B cell (primary cell): ENCODE results near the gene C22orf31. TPM values are rescaled to one million over a fixed set of nuclear protein-coding genes. Genes with fewer than 3 reads are reported as not detected.

ENCODE experiments used
- ATAC-seq: fragments of 200-7000 bp; cut with Tn5 transposase; one replicate; pipeline ENCODE4 v1.10.0; 2021; ENCODE audit warnings: low read depth, mild to moderate bottlenecking, moderate number of reproducible peaks, moderate library complexity
- CTCF ChIA-PET: fragments of 350-600 bp; sonication (Branson Sonifier 250); formaldehyde crosslinking; loops from one replicate; lab custom pipeline; 2021; ENCODE audit warnings: antibody characterized with exemption, inconsistent platforms; lab: Charles Lee
- POLR2A ChIA-PET: fragments of 350-600 bp; sonication (Branson Sonifier 250); formaldehyde crosslinking; loops from one replicate; lab custom pipeline; 2021; ENCODE audit warnings: antibody characterized with exemption; lab: Charles Lee
- DNase-seq: peaks from one replicate; pipeline ENCODE4 v3.0.0; 2013
- H2AFZ ChIP-seq: 2 replicates; pipeline ENCODE4 v1.6.1; 2012; ENCODE audit warnings: mild to moderate bottlenecking, low read depth, low read length; ENCODE audit not compliant: insufficient read depth, poor library complexity, severe bottlenecking
- H3K27ac ChIP-seq, 2 donors: 1 replicate in 1 of 2; 2 replicates in 1 of 2; pipeline ENCODE4 v1.5.1; 2012 to 2013; ENCODE audit warnings: low read length in 2 of 2, mild to moderate bottlenecking in 2 of 2, moderate library complexity in 1 of 2
- H3K27me3 ChIP-seq, 4 experiments: fragments of 200-600 bp in 1 of 4; sonication (generic) in 1 of 4; replicated peaks in 1 of 4; 1 replicate in 2 of 4; 2 replicates in 2 of 4; pipeline versions ENCODE4 v1.6.1 to v1.7.0; 2013 to 2016; ENCODE audit warnings: low read length in 3 of 4, mild to moderate bottlenecking in 2 of 4, mixed read lengths in 1 of 4, moderate library complexity in 1 of 4; ENCODE audit not compliant: insufficient read depth in 4 of 4, control insufficient read depth in 3 of 4; ENCODE audit errors: control extremely low read depth in 1 of 4
- H3K36me3 ChIP-seq, 2 experiments: replicated peaks in 1 of 2; 1 replicate in 1 of 2; 2 replicates in 1 of 2; pipeline versions ENCODE4 v1.6.1 to v1.7.1; 2013; ENCODE audit warnings: low read length in 1 of 2; ENCODE audit not compliant: insufficient read depth in 2 of 2, control insufficient read depth in 1 of 2; ENCODE audit errors: control extremely low read depth in 1 of 2, extremely low read depth in 1 of 2
- H3K4me1 ChIP-seq, 2 donors: fragments of 200-600 bp in 1 of 2; sonication (generic) in 1 of 2; 1 replicate in 1 of 2; 2 replicates in 1 of 2; pipeline versions ENCODE4 v1.5.1 to v1.6.1; 2013 to 2017; ENCODE audit warnings: low read length in 2 of 2; ENCODE audit not compliant: control insufficient read depth in 2 of 2, insufficient read depth in 2 of 2
- H3K4me2 ChIP-seq: replicated peaks from 2 replicates; pipeline ENCODE3; 2012; ENCODE audit warnings: mild to moderate bottlenecking, low read depth, low read length; ENCODE audit not compliant: poor library complexity, severe bottlenecking
- H3K4me3 ChIP-seq, 5 experiments: fragments of 200-600 bp in 1 of 5; sonication (generic) in 1 of 5; 1 replicate in 3 of 5; 2 replicates in 2 of 5; pipeline versions ENCODE4 v1.5.1 to v1.7.0; 2011 to 2016; ENCODE audit warnings: low read length in 4 of 5, mild to moderate bottlenecking in 4 of 5, low read depth in 2 of 5, control low read depth in 1 of 5, moderate library complexity in 1 of 5; ENCODE audit not compliant: insufficient read depth in 1 of 5; ENCODE audit errors: control extremely low read depth in 1 of 5, extremely low read depth in 1 of 5
- H3K79me2 ChIP-seq: fragments of 200-600 bp; sonication (generic); one replicate; pipeline ENCODE4 v1.6.0; 2016; ENCODE audit warnings: low read length; ENCODE audit not compliant: control insufficient read depth, insufficient read depth
- H3K9ac ChIP-seq: fragments of 200-600 bp; sonication (generic); 2 replicates; pipeline ENCODE4 v1.6.1; 2017; ENCODE audit warnings: mild to moderate bottlenecking, low read length, moderate library complexity
- H3K9me3 ChIP-seq, 3 donors: one replicate each; pipeline versions ENCODE4 v1.6.1 to v1.7.1; 2013; ENCODE audit warnings: low read length in 2 of 3; ENCODE audit not compliant: control insufficient read depth in 2 of 3, insufficient read depth in 1 of 3; ENCODE audit errors: control extremely low read depth in 1 of 3
- H4K20me1 ChIP-seq: 2 replicates; pipeline ENCODE4 v1.6.0; 2012; ENCODE audit warnings: mild to moderate bottlenecking, low read length; ENCODE audit not compliant: insufficient read depth, control insufficient read depth, poor library complexity, severe bottlenecking
- H3K27ac Mint-ChIP-seq: one replicate; pipeline ENCODE4 v1.8.0; 2021; ENCODE audit warnings: mixed read lengths
- H3K27me3 Mint-ChIP-seq: one replicate; pipeline ENCODE4 v1.8.0; 2021; ENCODE audit warnings: mixed read lengths
- H3K4me1 Mint-ChIP-seq: one replicate; pipeline ENCODE4 v1.8.0; 2021; ENCODE audit warnings: mixed read lengths
- H3K4me3 Mint-ChIP-seq: one replicate; pipeline ENCODE4 v1.8.0; 2021; ENCODE audit warnings: mixed read lengths
- H3K9me3 Mint-ChIP-seq: one replicate; pipeline ENCODE4 v1.8.0; 2022; ENCODE audit warnings: mixed read lengths; ENCODE audit not compliant: insufficient read depth
- EZH2 ChIP-seq: IDR thresholded peaks from 2 replicates; pipeline ENCODE4 v1.6.1; 2012; ENCODE audit warnings: borderline replicate concordance, low read depth, mild to moderate bottlenecking, moderate library complexity, low read length; ENCODE audit not compliant: insufficient read depth, poor library complexity, severe bottlenecking
- WGBS: methylation state at CpG from one replicate; pipeline ENCODE4 v1.1.5; 2013; ENCODE audit warnings: missing lambda C conversion rate; ENCODE audit not compliant: insufficient coverage; 5-methylcytosine and 5-hydroxymethylcytosine counted together
- intact Hi-C: fragments of 100-400 bp; cut with micrococcal nuclease; formaldehyde crosslinking; loops from one replicate; pipeline ENCODE4 v1.10.0; 2022
- polyA plus RNA-seq: library from polyadenylated mRNA; depleted of rRNA; stranded (reverse); fragments of >200 nt; gene quantifications from 2 replicates; pipeline ENCODE4 v1.2.3, GENCODE V29; 2012
- total RNA-seq, 2 donors: library from RNA; stranded (reverse); fragments of 120-200 nt in 1 of 2; gene quantifications; 1 replicate in 1 of 2; 2 replicates in 1 of 2; pipeline versions ENCODE4 v1.2.3 to v1.2.4, GENCODE V29; 2013 to 2022
- TF ChIP-seq, protein P1 (sequence below): fragments of 200-600 bp; IDR thresholded peaks from one replicate; pipeline ENCODE4 v1.8.0; 2022; ENCODE audit warnings: antibody characterized with exemption, mild to moderate bottlenecking

The C22orf31 gene
- total and polyA plus RNA-seq, 2 donors (not counting 1 experiment from before 2014, with no cell fraction given): not detected

DNA sequence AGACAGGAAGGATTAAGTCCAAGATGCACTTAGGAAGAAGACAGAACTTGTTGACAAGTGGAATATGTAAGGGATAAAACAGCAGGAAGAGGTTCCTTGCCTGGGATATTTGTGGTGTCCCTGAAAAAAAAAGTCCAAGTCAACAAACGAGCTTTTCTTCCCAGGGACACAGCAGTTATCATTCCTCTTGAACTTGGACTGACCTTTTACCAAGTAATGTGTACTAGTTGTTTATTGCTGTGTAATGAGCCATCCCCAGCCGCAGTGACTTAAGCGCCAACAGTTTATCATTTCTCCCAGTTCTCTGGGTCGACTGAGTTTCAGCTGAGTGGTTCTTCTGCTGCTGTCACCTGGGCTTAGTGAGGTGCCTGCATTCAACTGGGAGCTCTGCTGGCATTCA is 48.2 kb upstream of the C22orf31 start:
- H3K9me3 Mint-ChIP-seq: no peaks in the 10 kb centered on the region
- H3K27me3 ChIP-seq: peaks cover 0 to 4% (median 2%) of the 10 kb centered on the region in 4 experiments
- H3K36me3 ChIP-seq: no peaks in the 10 kb centered on the region
- H2AFZ ChIP-seq: no peak overlapping the region
- peaks cover 0 to 3% (median 0%) of the 10 kb centered on the region in 3 donors for H3K9me3 ChIP-seq
- H3K27me3 Mint-ChIP-seq: peaks cover 40% of the 10 kb centered on the region
- ChIA-PET CTCF (no interaction called here), POLR2A (no interaction called here)
- no peak overlapping the region for H3K4me3 ChIP-seq
- H3K4me2 ChIP-seq: no peak overlapping the region
- H3K4me1 ChIP-seq: no peaks in the 10 kb centered on the region
- no peak overlapping the region for H3K4me3 Mint-ChIP-seq
- WGBS: 80% methylated on average over 2 of the region's 4 CpGs
- intact Hi-C loops: loop anchor here (10.0 kb wide), 1 partner anchor 135 kb away; no protein-coding TSS in a partner anchor
- TF ChIP-seq, protein P1, sequence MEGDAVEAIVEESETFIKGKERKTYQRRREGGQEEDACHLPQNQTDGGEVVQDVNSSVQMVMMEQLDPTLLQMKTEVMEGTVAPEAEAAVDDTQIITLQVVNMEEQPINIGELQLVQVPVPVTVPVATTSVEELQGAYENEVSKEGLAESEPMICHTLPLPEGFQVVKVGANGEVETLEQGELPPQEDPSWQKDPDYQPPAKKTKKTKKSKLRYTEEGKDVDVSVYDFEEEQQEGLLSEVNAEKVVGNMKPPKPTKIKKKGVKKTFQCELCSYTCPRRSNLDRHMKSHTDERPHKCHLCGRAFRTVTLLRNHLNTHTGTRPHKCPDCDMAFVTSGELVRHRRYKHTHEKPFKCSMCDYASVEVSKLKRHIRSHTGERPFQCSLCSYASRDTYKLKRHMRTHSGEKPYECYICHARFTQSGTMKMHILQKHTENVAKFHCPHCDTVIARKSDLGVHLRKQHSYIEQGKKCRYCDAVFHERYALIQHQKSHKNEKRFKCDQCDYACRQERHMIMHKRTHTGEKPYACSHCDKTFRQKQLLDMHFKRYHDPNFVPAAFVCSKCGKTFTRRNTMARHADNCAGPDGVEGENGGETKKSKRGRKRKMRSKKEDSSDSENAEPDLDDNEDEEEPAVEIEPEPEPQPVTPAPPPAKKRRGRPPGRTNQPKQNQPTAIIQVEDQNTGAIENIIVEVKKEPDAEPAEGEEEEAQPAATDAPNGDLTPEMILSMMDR: no peak
- no peak for TF ChIP-seq EZH2
- no peaks in the 10 kb centered on the region for H3K79me2 ChIP-seq
- no peak overlapping the region for H3K9ac ChIP-seq
- H3K27ac ChIP-seq: no peak overlapping the region
- DNase-seq: no peak
- H3K27ac Mint-ChIP-seq: no peak overlapping the region
- ATAC-seq: no peak
- H4K20me1 ChIP-seq: no peaks in the 10 kb centered on the region
- no peaks in the 10 kb centered on the region for H3K4me1 Mint-ChIP-seq

DNA sequence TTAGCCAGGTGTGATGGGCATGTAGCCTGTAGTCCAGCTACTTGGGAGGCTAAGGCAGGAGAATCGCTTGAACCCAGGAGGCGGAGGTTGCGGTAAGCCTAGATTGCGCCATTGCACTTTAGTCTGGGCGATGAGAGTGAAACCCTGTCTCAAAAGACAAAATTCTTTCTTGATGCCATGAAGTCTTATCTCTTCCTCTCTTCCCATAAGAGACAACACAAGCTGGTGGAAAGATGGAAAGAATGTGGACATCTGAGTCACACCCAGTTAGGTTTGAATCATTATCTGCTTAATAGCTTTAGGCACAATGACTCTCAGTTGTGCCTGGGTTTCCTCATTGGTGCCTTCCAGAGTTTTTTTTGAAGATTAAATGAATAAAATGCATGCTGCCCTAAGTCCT is 46.5 kb upstream of the C22orf31 start:
- TF ChIP-seq, protein P1: no peak
- no peak for TF ChIP-seq EZH2
- no peak overlapping the region for H3K27ac Mint-ChIP-seq
- Histone ChIP-seq H3K4me2 (no peak overlapping the region), H3K27me3 (peaks cover 0 to 4% (median 2%) of the 10 kb centered on the region in 4 experiments), H4K20me1 (no peaks in the 10 kb centered on the region), H3K4me1 (no peaks in the 10 kb centered on the region), H3K79me2 (no peaks in the 10 kb centered on the region), H3K27ac (no peak overlapping the region), H2AFZ (no peak overlapping the region), H3K4me3 (no peak overlapping the region), H3K9me3 (peaks cover 0 to 3% (median 0%) of the 10 kb centered on the region in 3 donors), H3K9ac (no peak overlapping the region), H3K36me3 (no peaks in the 10 kb centered on the region)
- no peaks in the 10 kb centered on the region for H3K9me3 Mint-ChIP-seq
- ChIA-PET CTCF (no interaction called here), POLR2A (no interaction called here)
- peaks cover 30% of the 10 kb centered on the region for H3K27me3 Mint-ChIP-seq
- intact Hi-C loops: no loop called here
- H3K4me1 Mint-ChIP-seq: no peaks in the 10 kb centered on the region
- WGBS: 100% methylated on average over 3 of the region's 5 CpGs
- DNase-seq (no peak), ATAC-seq (no peak)
- H3K4me3 Mint-ChIP-seq: no peak overlapping the region
